Measurements from ENCODE around the gene PTP4A1.
"Not testable (repeated sequence)": the region's sequence is repeated elsewhere in the genome, so short reads cannot be mapped to it uniquely, and the experiment has no call there.

The PTP4A1 gene

GRCh38 chr6:63579937-63580703 lies 7.8 kb downstream of the PTP4A1 start:
- DNase-seq (ENCODE audit: low read depth), result no peak

DNA sequence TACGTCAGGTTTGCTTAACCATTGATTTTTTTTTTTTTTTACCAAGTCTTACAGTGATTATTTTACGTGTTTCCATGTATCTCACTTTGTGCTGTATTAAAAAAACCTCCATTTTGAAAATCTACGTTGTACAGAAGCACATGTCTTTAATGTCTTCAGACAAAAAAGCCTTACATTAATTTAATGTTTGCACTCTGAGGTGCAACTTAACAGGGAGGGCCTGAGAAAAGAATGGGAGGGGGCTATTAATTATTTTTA lies 8.4 kb downstream of the PTP4A1 start:
- DNase-seq (ENCODE audit: low read depth), result no peak
- no peak overlapping the region for H3K4me3 ChIP-seq (ENCODE audit: low read depth, low read length)

More at GRCh38 chr6:63579937-63580703, 7.8 kb downstream of the PTP4A1 start:
- no peak overlapping the region for H3K4me3 ChIP-seq (ENCODE audit: low read depth, low read length)

DNA sequence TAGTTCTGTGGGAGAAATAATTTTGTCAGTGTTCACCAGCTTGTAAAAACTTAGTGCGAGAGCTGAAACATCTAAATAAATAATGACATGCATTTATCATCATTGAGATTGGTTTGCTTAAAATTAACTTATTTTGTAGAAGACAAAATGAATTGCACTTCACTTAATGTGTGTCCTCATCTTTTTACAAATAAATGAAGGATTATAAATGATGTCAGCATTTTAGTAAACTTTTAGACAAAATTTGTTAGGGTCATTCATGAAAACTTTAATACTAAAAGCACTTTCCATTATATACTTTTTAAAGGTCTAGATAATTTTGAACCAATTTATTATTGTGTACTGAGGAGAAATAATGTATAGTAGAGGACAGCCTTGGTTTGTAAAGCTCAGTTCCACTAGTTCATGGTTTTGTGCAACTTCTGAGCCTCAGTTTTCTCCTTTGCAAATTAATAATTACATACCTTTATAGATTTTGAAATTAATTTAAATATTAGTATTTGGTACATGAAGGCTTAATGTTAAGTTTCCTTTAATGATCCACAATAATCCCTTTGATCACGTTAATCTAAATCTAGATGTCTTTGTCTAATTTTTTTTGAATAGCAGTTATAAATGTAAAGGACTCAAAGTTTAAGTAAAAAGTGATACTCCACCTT lies 9.2 kb downstream of the PTP4A1 start:
- DNase-seq (ENCODE audit: low read depth), result no peak
- H3K4me3 ChIP-seq (ENCODE audit: low read depth, low read length), result no peak overlapping the region

- H3K4me3 ChIP-seq (ENCODE audit: low read depth, low read length), result no peak overlapping the region
- no peak for DNase-seq (ENCODE audit: low read depth)
These were observed 10.4 kb downstream of the PTP4A1 start for GRCh38 chr6:63582579-63583231.

DNA sequence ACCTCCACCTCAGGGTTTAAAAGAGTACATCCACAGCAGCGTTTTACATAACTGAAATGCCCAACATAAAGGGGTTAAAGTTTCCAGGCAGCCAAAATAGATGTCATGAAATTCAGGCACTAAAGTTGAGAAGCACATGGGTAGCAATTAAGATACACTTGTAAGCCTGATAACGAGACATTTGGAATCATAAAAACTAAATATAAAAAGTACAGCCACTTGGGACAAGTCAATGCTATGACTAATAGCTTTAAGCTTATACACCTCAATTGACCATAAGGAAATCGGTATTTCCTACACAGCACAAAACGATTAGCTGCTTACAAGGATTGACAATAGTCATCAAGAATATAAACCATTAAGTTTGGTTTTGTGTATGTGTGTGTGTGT lies 11.8 kb downstream of the PTP4A1 start:
- no peak overlapping the region for H3K4me3 ChIP-seq (ENCODE audit: low read depth, low read length)
- no peak for DNase-seq (ENCODE audit: low read depth)

DNA sequence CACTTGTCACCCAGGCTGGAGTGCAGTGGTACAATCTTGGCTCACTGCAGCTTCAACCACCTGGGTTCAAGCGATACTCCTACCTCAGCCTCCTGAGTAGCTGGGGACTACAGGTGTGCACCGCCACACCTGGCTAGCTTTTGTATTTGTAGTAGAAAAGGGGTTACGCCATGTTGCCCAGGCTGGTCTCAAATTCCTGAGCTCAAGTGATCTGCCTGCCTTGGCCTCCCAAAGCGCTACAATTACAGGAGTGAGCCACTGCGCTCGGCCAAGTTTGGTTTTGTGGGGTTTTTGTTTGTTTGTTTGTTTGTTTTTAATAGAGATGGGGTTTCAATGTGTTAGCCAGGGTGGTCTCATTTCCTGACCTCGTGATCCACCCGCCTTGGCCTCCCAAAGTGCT lies 12.3 kb downstream of the PTP4A1 start:
- DNase-seq (ENCODE audit: low read depth), result no peak
- no peak overlapping the region for H3K4me3 ChIP-seq (ENCODE audit: low read depth, low read length)

DNA sequence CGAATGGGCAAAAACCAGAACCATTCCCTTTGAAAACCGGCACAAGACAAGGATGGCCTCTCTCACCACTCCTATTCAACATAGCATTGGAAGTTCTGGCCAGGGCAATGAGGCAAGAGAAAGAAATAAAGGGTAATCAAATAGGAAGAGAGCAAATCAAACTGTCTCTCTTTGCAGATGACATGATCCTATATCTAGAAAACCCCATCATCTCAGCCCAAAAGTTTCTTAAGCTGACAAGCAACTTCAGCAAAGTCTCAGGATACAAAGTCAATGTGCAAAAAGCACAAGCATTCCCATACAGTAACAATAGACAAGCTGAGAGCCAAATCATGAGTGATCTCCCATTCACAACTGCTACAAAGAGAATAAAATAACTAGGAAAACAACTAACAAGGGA lies 13.4 kb downstream of the PTP4A1 start:
- H3K4me3 ChIP-seq (ENCODE audit: low read depth, low read length); DNase-seq (ENCODE audit: low read depth): not testable (repeated sequence)

DNA sequence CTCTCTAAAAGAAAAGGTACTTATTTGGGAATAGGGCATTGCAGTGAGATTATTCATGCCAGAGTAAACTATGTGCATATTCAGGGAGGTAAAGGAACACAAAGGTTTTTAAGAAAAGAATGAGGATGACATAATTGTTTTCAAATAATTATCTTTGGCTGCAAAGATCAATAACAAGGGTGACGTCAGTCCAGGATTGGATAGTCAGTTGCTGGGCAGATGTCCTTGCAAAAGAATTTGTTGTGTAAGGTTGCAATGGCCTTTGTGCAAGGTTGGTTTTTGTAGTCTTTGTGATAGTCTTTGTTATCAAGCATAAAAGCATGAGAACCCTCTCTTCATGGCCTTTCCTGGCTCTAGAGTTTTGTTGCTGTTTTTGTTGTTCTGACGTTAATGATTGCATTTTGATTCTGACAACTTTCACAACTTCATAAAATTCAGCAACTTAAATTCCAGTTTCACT lies 17.7 kb downstream of the PTP4A1 start:
- no peak for DNase-seq (ENCODE audit: low read depth)
- no peak overlapping the region for H3K4me3 ChIP-seq (ENCODE audit: low read depth, low read length)

DNA sequence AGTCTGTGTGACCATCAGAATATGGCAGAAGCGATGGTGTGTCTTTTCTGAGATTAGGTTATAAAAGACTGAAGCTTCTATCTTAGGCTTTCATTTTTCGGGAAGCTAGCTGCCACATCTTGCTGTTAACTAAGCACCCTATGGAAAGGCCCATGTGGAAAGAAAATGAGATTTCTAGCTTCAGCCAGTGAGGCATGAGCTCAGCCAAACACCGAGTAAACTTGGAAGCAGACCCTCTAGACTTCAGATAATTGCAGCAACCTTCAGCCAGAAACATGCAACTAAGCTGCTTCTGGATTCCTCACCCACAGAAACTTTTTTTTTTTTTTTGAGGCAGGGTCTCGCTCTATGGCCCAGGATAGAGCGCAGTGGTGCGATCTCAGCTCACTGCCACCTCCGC lies 20.6 kb downstream of the PTP4A1 start:
- H3K4me3 ChIP-seq (ENCODE audit: low read depth, low read length), result no peak overlapping the region
- no peak for DNase-seq (ENCODE audit: low read depth)

- peak overlapping the region; percentile 60 for H3K4me3 ChIP-seq (ENCODE audit: low read depth, low read length)
- no peak for DNase-seq (ENCODE audit: low read depth)
These were observed 25.1 kb downstream of the PTP4A1 start for GRCh38 chr6:63597141-63598048.

DNA sequence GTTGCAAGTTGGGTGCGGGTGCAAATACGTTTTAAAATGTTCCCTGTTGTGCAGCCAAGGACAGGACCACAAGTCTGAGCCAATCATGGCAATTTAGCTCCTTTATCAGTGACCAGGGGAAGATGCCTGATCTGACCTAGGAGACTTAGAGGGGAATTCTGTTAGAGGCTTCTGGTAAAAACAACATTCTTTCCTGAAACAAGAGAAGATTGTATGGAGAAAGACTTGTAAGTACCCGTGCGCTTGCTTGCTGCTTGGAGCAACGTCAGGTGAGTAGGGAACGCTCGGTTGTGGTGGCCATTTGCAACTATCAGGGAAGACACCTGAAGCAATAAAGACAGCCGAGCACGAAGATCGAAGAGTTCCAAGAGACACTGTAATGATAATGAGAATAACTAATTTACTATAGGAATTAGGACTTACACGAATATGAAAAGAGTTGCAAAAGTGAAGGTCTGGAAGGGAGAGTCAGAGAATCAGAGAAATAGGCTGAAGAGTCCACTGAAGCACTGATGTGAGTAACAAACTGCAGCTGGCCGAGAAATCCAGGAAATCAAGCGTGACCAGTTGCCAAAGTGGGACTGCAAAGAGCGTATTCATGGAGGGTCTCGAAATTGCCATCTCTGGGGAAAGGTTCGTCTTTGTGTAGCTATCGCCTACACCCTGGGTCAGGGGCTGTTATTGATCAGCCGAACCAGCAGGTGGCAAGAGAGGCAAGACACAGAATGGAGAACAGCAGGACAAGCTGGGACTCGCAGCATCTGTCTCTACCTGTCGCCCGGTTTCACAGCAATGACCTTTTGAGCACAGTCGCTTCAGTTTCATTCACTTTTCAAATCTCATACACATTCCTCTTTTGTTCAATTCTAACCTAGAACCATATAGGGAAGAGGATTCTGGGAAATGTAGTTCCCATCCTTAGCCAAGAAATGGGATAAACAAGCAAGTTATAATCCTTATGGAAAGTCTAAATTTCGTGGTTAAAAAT lies 26.1 kb downstream of the PTP4A1 start:
- H3K4me3 ChIP-seq (ENCODE audit: low read depth, low read length), result peak overlapping the region; percentile 60
- DNase-seq (ENCODE audit: low read depth), result no peak

DNA sequence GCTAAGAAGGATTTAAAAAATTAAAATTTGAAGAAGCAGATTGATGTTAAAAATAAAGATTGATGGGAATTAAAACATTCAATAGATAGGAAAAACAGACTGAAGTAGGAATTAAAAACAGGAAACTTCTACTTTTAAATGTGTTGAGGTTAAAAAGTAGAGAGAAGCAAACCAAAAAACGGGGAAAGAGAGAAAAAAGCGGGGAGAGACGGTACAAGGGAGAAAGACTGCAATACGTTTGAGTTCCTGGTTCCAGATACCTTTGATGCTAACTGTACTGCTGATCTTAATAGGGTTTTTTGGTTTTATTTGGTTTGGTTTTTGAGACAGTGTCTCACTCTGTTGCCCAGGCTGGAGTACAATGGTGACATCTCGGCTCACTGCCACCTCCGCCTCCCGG lies 27.0 kb downstream of the PTP4A1 start:
- DNase-seq (ENCODE audit: low read depth), result no peak
- H3K4me3 ChIP-seq (ENCODE audit: low read depth, low read length), result no peak overlapping the region

- no peak for DNase-seq (ENCODE audit: low read depth)
- H3K4me3 ChIP-seq (ENCODE audit: low read depth, low read length), result no peak overlapping the region
These were observed 27.9 kb downstream of the PTP4A1 start for GRCh38 chr6:63600136-63600535.

DNA sequence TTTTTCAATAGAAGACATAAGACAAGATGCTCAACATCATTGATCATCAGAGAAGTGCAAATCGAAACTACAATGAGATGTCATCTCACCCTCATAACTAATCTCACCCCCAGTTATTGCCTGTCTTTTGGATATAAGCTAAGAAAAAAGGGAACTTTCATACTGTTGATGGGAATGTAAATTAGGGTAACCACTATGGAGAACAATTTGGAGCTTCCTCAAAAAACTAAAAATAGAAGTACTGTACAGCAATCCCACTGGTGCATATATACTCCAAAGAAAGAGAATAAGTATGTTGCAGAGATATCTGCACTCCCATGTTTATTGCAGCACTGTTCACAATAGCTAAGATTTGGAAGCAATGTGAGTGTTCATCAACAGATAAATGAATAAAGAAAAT lies 37.0 kb downstream of the PTP4A1 start:
- H3K4me3 ChIP-seq (ENCODE audit: low read depth, low read length), result no peak overlapping the region
- DNase-seq (ENCODE audit: low read depth), result no peak

DNA sequence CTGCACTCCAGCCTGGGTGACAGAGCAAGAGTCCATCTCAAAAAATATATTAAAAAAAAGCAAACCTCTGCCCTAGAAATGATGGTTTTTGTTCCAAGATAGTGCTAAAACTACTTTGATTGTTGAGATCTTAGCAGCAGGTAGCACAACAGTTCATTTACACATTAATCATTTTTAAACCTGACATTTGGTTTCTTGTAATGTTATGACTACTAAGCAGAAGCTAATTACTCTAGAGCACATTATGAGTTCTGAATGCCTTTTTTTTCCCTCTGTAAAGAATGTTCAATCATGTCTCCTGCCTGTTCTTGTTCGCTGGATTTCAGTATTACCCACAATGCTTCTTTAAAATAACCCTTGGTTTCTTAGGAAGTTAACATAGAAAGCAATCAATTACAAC lies 38.7 kb downstream of the PTP4A1 start:
- DNase-seq (ENCODE audit: low read depth), result no peak
- no peak overlapping the region for H3K4me3 ChIP-seq (ENCODE audit: low read depth, low read length)

GRCh38 chr6:63611560-63611959 lies 39.3 kb downstream of the PTP4A1 start:
- H3K4me3 ChIP-seq (ENCODE audit: low read depth, low read length), result no peak overlapping the region
- no peak for DNase-seq (ENCODE audit: low read depth)

DNA sequence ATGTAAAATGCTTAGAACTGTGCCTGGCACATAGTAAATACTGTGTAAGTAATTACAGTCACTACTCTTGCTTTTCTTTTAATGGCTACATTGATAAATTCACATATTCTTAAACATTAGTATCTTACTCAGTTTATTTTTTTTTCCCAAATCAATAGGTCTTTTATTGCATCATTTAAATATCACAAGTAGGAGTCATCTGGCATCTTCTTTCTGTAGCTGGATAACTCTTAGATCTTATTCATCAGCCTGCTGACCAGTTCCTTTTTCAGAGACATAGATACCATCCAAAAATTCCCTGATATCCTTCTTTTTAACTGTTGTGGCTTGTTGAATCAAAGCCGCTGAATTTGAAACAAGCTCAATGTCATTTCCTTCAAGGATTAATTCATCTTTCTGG lies 43.3 kb downstream of the PTP4A1 start:
- DNase-seq (ENCODE audit: low read depth), result no peak
- no peak overlapping the region for H3K4me3 ChIP-seq (ENCODE audit: low read depth, low read length)

All from skeletal muscle cell (primary cell).